ENCODE measurements around the gene VCL.
"Not testable (repeated sequence)": the region's sequence is repeated elsewhere in the genome, so short reads cannot be mapped to it uniquely, and the experiment has no call there.

VCL gene

DNA sequence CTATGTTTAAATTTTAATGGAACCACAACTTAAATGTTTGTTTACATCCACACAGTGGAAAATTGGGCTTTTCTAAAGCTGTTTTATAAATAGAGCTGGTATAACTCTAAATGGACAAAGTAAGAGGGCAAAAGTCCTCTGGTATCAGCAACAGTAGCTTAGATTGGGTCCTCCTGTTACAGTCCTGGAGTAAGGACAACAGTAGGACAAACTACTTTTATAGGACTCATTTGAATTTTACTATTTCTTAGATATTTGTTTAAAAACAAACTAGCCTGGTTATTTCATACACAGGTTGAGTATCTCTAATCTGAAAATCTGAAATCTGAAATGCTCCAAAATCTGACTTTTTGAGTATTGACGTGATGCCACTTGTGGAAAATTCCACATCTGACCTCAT lies 8.4 kb downstream of the VCL start:
- no peak for DNase-seq (ENCODE audit: low read depth, low spot score)

GRCh38 chr10:74008212-74008731 lies 10.4 kb downstream of the VCL start:
- no peak for DNase-seq (ENCODE audit: low read depth, low spot score)

DNA sequence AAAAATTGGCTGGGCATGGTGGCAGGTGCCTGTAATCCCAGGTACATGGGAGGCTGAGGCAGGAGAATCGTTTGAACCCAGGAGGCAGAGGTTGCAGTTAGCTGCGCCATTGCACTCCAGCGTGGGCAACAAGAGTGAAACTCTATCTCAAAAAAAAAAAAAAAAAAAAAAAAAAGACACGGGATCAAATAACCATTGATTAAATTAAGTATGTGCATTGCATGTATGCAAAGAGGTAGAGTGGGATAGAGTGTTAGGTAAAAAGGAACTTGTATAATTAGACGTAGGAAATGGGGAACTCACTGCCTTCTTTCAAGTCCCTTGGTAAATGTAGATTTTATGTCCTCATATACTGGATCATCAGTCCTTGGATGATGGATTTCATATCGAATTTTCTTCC lies 13.1 kb downstream of the VCL start:
- no peak for DNase-seq (ENCODE audit: low read depth, low spot score)

DNA sequence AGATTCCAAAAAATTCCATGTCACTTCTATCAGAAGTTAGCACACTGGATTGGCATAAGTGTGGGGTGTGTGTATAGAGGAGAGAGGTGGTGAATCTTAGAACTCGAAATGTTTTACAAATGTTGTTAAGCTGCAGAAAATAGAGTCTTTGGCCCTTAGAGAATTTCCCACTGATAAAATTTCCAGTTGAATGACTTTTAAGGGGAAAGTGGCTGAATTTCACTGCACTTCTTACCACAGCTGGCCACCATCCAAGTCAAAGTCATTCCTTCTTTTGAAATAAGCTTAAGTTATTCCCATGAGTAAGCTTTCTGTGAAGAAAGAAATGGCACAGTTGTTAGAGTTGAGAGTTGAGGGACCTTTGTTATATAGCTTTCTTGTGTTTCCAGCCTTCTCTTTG lies 13.9 kb downstream of the VCL start:
- no peak for DNase-seq (ENCODE audit: low read depth, low spot score)

DNA sequence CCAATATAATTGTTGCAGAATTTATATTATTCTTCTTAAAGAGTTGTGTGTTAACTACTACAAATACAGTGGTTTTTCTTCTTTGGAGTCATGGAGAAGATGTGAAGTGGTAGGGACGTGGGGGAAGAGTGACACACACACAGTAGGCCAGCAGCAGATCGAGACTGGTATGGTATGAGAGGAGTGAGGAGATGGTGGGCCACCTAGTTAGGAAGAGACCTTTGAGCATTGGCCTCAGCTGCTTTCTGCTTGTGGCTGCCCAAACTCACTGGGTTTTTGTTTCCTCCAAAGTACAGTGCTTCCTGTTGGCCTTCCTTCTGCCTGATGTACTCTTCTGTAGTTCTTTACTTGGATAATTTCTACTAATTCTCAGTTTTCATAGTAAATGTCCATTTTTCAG lies 14.6 kb downstream of the VCL start:
- DNase-seq (ENCODE audit: low read depth, low spot score) = no peak

- no peak for DNase-seq (ENCODE audit: low read depth, low spot score)
These were observed 15.1 kb downstream of the VCL start for GRCh38 chr10:74013004-74013403.

DNA sequence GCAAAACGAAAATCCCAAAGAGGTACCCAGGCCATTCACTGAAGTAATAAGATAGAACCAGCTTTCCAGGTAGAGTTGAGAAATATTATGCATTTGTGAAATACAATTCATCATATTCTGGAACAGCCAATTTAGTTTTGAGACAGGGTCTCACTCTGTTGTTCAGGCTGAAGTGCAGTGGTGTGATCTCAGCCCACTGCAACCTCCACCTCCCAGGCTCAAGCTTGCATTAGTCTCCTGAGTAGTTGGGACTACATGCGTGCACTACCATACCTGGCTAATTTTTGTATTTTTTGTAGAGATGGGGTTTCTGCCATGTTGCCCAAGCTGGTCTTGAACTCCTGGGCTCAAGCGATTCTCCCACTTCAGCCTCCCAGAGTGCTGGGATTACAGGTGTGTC lies 16.7 kb downstream of the VCL start:
- not testable (repeated sequence) for DNase-seq (ENCODE audit: low read depth, low spot score)

DNA sequence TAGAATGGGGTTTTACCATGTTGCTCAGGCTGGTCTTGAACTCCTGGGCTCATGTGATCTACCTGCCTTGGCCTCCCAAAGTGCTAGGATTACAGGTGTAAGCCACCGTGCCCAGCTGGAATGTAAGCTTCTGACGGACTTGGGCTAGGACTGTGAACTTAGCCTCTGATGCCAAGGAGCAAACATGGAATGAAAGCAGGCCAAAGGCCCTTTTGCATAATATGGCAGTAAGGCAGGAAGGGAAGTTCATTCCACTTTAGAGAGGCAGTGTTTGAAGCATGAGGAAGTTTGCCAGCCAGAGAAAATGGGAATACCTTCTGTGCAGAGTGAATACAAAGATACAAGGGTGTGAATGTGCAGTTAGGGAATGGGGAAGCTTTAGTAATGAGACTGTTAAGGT lies 20.3 kb downstream of the VCL start:
- no peak for DNase-seq (ENCODE audit: low read depth, low spot score)

- no peak for DNase-seq (ENCODE audit: low read depth, low spot score)
These were observed 23.5 kb downstream of the VCL start for GRCh38 chr10:74021248-74022055.

GRCh38 chr10:74022926-74023629 lies 25.2 kb downstream of the VCL start:
- DNase-seq (ENCODE audit: low read depth, low spot score) = no peak

DNA sequence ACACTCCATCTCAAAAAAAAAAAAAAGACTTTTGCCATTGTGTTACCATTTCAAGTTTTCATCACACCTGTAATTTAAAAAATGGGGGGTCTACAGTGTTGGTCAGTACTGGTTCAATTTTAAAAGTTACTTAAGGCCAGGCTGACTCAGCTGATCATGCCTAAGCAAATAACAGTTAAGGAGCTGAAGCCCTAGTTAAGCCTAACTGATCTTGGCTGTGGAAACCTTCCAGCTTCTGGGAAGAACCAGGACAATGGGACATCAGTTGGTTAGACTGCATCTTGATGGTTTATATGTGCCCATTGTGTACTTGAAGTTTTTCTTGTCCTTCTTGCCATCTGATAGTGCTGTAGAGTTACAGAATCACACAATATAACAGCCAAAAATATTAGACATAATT lies 26.7 kb downstream of the VCL start:
- no peak for DNase-seq (ENCODE audit: low read depth, low spot score)

- no peak for DNase-seq (ENCODE audit: low read depth, low spot score)
These were observed 27.6 kb downstream of the VCL start for GRCh38 chr10:74025380-74025978.

- DNase-seq (ENCODE audit: low read depth, low spot score) = no peak
These were observed 28.6 kb downstream of the VCL start for GRCh38 chr10:74026428-74027015.

DNA sequence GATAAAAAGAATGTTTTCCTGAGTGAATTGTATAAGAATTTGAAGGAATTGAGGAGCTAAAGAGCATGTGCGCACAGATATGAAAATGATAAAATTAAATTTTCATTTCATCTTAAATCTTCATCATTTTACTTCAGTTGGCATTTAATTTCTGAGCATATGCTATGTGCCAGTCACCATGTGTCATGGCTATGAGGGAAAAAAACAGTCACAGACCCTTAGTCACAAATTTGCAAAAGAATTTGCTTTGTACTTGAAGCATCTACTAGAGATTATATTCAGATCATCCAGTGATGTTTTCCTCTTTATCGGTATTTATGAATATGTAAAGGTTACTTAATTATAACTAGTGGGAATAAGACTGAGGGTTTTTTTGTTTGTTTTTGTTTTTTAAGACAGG lies 29.8 kb downstream of the VCL start:
- no peak for DNase-seq (ENCODE audit: low read depth, low spot score)

DNA sequence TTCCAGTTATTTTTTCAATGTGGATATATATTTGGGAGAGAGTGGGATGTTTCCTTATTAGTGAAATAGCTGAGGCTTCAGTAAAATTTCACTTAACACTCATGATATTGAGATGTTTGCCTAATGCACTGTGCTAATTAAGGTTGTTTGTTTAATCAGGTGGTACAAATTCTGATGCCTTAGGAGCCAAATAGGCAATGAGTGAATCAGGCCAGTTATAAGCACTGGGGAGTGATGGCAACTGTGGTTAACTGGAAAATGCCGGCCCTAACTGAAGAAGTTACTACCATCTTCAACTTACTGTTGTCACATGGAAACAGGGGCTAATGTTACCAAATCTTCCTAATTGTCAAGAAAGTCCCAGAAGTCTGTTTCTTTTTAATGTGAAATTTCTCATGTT lies 32.0 kb downstream of the VCL start:
- DNase-seq (ENCODE audit: low read depth, low spot score) = no peak

DNA sequence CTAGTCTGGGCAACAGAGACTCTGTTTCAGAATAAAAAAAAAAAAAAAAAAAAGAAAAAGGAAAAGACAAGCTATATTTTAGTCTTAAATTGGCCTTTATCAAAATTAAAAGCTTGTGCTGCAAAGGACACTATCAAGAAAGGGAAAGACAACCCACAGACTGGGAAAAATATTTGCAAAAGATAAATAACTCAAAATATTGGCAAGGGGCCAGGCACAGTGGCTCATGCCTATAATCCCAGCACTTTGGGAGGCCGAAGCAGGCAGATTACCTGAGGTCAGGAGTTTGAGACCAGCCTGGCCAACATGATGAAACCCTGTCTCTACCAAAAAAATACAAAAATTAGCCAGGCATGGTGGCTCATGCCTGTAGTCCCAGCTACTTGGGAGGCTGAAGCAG lies 34.3 kb downstream of the VCL start:
- not testable (repeated sequence) for DNase-seq (ENCODE audit: low read depth, low spot score)

- DNase-seq (ENCODE audit: low read depth, low spot score) = no peak
These were observed 35.2 kb downstream of the VCL start for GRCh38 chr10:74032900-74033655.

- DNase-seq (ENCODE audit: low read depth, low spot score) = no peak
These were observed 35.8 kb downstream of the VCL start for GRCh38 chr10:74033702-74034101.

DNA sequence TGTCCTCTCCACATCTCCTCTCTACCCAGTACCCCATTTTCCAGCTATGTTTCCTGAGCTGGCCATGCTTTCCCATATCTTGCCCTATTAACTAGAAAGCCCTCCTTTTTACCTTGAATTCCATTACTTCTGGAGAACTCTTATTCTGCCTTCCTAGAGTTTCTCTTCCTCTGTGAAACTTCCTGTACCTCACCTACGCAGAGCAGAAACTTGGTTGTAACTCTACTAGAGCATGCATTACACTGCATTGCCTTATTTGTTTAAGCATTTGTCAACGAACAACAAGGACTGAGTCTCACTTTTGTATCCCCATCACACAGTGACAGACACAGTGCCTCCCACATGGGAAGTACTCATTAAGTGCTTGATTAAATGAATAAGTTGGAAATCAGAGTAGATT lies 36.4 kb downstream of the VCL start:
- DNase-seq (ENCODE audit: low read depth, low spot score) = no peak

- DNase-seq (ENCODE audit: low read depth, low spot score) = no peak
These were observed 37.4 kb downstream of the VCL start for GRCh38 chr10:74035303-74035702.

GRCh38 chr10:74036474-74036873 lies 38.6 kb downstream of the VCL start:
- no peak for DNase-seq (ENCODE audit: low read depth, low spot score)
